IPS-11a (cell line): ENCODE results near the gene CLEC4A.
A peak's percentile ranks its signal among the peaks of the same experiment; 100 is the strongest.
"Not testable (repeated sequence)": the region's sequence is repeated elsewhere in the genome, so short reads cannot be mapped to it uniquely, and the experiment has no call there.

Experiments
- H3K4me3 ChIP-seq: one replicate; pipeline ENCODE4 v1.5.1; 2013; ENCODE audit warnings: low read depth, low read length, control low read depth

Gene CLEC4A

GRCh38 chr12:8133636-8134397 lies 10.4 kb downstream of the CLEC4A start:
- H3K4me3 ChIP-seq, result not testable (repeated sequence)

GRCh38 chr12:8134398-8134930 lies 11.0 kb downstream of the CLEC4A start:
- H3K4me3 ChIP-seq, result not testable (repeated sequence)

GRCh38 chr12:8141647-8142046 lies 18.2 kb downstream of the CLEC4A start:
- not testable (repeated sequence) for H3K4me3 ChIP-seq

- H3K4me3 ChIP-seq, result no peak overlapping the region
These were observed 19.8 kb downstream of the CLEC4A start for GRCh38 chr12:8143261-8143660.

GRCh38 chr12:8145754-8146441 lies 22.5 kb downstream of the CLEC4A start:
- no peak overlapping the region for H3K4me3 ChIP-seq

GRCh38 chr12:8146442-8146771 lies 23.0 kb downstream of the CLEC4A start:
- H3K4me3 ChIP-seq, result no peak overlapping the region

GRCh38 chr12:8154526-8154925 lies 31.1 kb downstream of the CLEC4A start:
- no peak overlapping the region for H3K4me3 ChIP-seq

- no peak overlapping the region for H3K4me3 ChIP-seq
These were observed 33.0 kb downstream of the CLEC4A start for GRCh38 chr12:8156416-8156815.

- H3K4me3 ChIP-seq, result no peak within 1 kb of the TSS
These were observed 33.4 kb downstream of the CLEC4A start, which contains the start of gene ZNF705A for GRCh38 chr12:8156845-8157244. Gene ZNF705A (plus strand): TSS chr12:8157015. CDS start chr12:8172626, 15,611 bp downstream.

GRCh38 chr12:8157484-8158198 lies 34.2 kb downstream of the CLEC4A start:
- no peak overlapping the region for H3K4me3 ChIP-seq

GRCh38 chr12:8172911-8173310 lies 49.5 kb downstream of the CLEC4A start:
- H3K4me3 ChIP-seq, result not testable (repeated sequence)

- peak overlapping the region; percentile 24 for H3K4me3 ChIP-seq
These were observed 56.7 kb downstream of the CLEC4A start for GRCh38 chr12:8179989-8180585.

- not testable (repeated sequence) for H3K4me3 ChIP-seq
These were observed 57.9 kb downstream of the CLEC4A start for GRCh38 chr12:8181271-8181670.

- H3K4me3 ChIP-seq, result not testable (repeated sequence)
These were observed 59.5 kb downstream of the CLEC4A start for GRCh38 chr12:8182923-8183322.

GRCh38 chr12:8183346-8183745 lies 59.9 kb downstream of the CLEC4A start:
- H3K4me3 ChIP-seq, result not testable (repeated sequence)

- H3K4me3 ChIP-seq, result not testable (repeated sequence)
These were observed 60.8 kb downstream of the CLEC4A start for GRCh38 chr12:8184206-8184605.

- not testable (repeated sequence) for H3K4me3 ChIP-seq
These were observed 64.7 kb downstream of the CLEC4A start for GRCh38 chr12:8188088-8188487.
